ENCODE data around the gene PNPLA3. TPM values are rescaled to one million over a fixed set of nuclear protein-coding genes. Genes with fewer than 3 reads are reported as not detected.

PNPLA3 gene
- under 1 TPM in 5 of 10 donors, not detected in 5; 0.08 to 0.95 (median 0.27) TPM for total RNA-seq
- polyA plus RNA-seq: under 1 TPM; 0.09 to 0.29 TPM
- long read RNA-seq, donor 1: 0 reads
- long read RNA-seq, donor 2: 0 reads
- long read RNA-seq, donor 3: 0 reads

GRCh38 chr22:43923631-43924464, at the start of gene PNPLA3:
TSS of gene PNPLA3 (plus strand) at chr22:43923805. CDS start at chr22:43923912, 107 bp downstream.
- WGBS, 2 donors: 1 to 2% methylated on average over 94 to 100 of the region's 100 CpGs
- TF ChIP-seq CTCF (IDR thresholded peaks at IDR 0.05): peak in 2 of 9 donors; percentile 12 to 15
- Histone ChIP-seq H3K36me3 (no peaks in the 10 kb centered on the region), H3K9me3 (no peaks in the 10 kb centered on the region), H3K27ac (no peak within 1 kb of the TSS), H3K4me1 (peaks cover 0 to 15% (median 9%) of the 10 kb centered on the region in 9 donors), H3K27me3 (peaks cover 6 to 53% (median 27%) of the 10 kb centered on the region in 7 donors), H3K4me3 (peak within 1 kb of the TSS; percentile 19 to 70 (median 62))
- intact Hi-C loops (cut with DNase I): no loop called here
- DNase-seq (peak; percentile 91 to 92), ATAC-seq (peak; percentile 95 to 99 (median 97))

- Histone ChIP-seq H3K4me3 (no peak overlapping the region), H3K9me3 (peaks cover 0 to 4% (median 0%) of the 10 kb centered on the region in 11 donors), H3K27ac (no peak overlapping the region), H3K4me1 (no peaks in the 10 kb centered on the region), H3K36me3 (no peaks in the 10 kb centered on the region), H3K27me3 (peaks cover 0 to 58% (median 28%) of the 10 kb centered on the region in 7 donors)
- intact Hi-C loops (cut with DNase I): loop anchor here in 1 of 10 donors (1.0 kb wide), 1 partner anchor 39 kb away; no protein-coding TSS in a partner anchor
- ATAC-seq: no peak
- no peak for DNase-seq
- WGBS, 2 donors: 67 to 69% methylated on average over 5 of the region's 5 CpGs
- no peak for TF ChIP-seq CTCF (IDR thresholded peaks at IDR 0.05)
These were observed 46.6 kb upstream of the PNPLA3 start for GRCh38 chr22:43876866-43877509.

GRCh38 chr22:43878079-43878795, 45.4 kb upstream of the PNPLA3 start:
- H3K36me3 ChIP-seq: no peaks in the 10 kb centered on the region
- no peak overlapping the region for H3K4me3 ChIP-seq
- DNase-seq (no peak), ATAC-seq (no peak)
- WGBS, 2 donors: 43 to 46% methylated on average over 12 of the region's 12 CpGs
- no peaks in the 10 kb centered on the region for H3K9me3 ChIP-seq
- H3K27me3 ChIP-seq: peaks cover 0 to 58% (median 28%) of the 10 kb centered on the region in 7 donors
- intact Hi-C loops (cut with DNase I): no loop called here
- no peaks in the 10 kb centered on the region for H3K4me1 ChIP-seq
- no peak overlapping the region for H3K27ac ChIP-seq
- TF ChIP-seq CTCF (IDR thresholded peaks at IDR 0.05): no peak

Measured in heart right ventricle (tissue), 16 donors.